Activated T-helper 9 cell treated with anti-CD3 and anti-CD28 coated beads, Interleukin-2, amount 50 U/mL, for 16 hours (primary cell): ENCODE measurements around the gene SPATA33.

ENCODE experiments used
- DNase-seq: peaks from one replicate; pipeline ENCODE4 v3.0.0-alpha.2; 2020; ENCODE audit warnings: low read depth

The SPATA33 gene

GRCh38 chr16:89657442-89658220 lies at the start of gene SPATA33, which contains the start of gene CHMP1A:
Gene SPATA33, plus strand, starts transcription at chr16:89657836. Its CDS starts 76 bp downstream, at chr16:89657912.
Gene CHMP1A, minus strand, starts transcription at chr16:89657708. Its CDS starts 120 bp downstream, at chr16:89657588.
- DNase-seq = peak; percentile 90

- no peak for DNase-seq
These were observed 49.5 kb upstream of the SPATA33 start for GRCh38 chr16:89607937-89608740.

- DNase-seq = no peak
These were observed 47.6 kb upstream of the SPATA33 start for GRCh38 chr16:89610108-89610453.

DNA sequence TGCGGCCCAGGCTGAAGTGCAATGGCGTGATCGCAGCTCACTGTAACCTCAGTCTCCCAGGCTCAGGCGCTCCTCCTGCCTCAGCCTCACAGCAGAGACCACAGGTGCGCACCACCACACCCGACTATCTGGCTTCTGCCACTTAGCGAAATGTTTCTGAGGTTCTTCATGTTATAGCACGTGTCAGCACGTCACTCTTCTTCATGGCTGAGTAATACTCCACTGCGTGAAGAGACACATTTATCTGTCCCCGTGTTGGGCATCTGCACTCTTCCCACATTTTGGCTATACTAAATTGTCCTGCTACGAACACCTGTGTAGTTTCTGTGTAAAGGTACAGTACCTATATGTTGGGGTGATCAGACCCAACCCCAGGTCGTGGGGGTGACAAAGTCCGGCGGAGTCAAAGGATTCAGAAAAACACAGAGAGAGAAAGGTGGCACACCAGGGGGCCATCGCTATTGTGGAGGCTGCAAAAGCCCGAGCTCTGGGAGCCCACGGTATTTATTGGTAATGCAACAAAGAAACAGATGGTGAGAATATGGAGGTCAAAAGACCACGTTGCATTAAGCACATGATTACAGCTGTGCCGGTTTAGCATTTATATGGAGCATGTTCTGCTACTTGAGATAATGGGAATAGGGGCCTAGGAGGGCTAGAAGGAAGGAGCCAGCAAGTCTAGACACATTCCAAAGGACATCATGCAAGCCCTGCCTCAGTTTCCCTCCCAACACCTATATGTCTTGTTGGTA lies 45.0 kb upstream of the SPATA33 start:
- no peak for DNase-seq

DNA sequence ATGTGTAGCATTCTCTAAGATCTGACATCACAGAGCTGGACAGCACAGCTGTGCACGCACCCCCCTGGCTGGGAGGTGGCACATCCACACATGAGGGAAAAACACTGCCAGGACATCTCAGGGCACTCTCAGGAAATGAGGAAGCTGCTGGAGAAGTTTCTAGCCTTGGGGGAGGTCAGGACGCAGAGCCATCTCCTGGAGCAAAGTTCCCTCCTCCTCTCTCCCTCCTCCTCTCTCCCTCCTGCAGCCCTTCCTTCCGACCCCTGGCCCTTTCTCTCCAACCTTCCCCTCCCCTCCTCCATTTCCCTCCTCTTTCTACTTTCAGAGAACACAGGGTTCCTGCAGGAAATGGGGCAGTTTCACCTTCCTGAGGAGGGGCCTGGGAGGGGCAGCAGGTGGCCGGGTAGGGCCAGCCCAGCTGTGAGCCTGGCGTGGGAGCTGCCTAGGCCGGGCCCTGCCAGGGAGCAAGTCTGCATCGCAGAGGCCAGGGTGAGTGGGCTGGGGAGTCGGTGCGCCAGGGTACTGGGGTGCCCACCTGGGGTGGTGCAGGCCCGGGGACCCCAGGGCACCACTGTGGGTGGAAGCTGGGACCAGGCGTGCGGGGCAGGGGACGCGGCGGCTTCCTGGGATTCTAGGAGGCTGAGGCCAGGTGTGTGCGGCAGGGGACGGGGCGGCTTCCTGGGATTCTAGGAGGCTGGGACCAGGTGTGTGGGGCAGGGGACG lies 44.2 kb upstream of the SPATA33 start, which contains the start of gene DPEP1:
Gene DPEP1 (plus strand): TSS at position 412 of the 723 bp plus-strand sequence. CDS start 16,769 bp downstream, outside the sequence.
- no peak for DNase-seq

GRCh38 chr16:89613954-89614459 lies 43.6 kb upstream of the SPATA33 start:
- DNase-seq = no peak

GRCh38 chr16:89615176-89615575 lies 42.5 kb upstream of the SPATA33 start:
- DNase-seq = no peak

GRCh38 chr16:89615596-89616090 lies 42.0 kb upstream of the SPATA33 start:
- peak; percentile 17 for DNase-seq

GRCh38 chr16:89616623-89617022 lies 41.0 kb upstream of the SPATA33 start:
- DNase-seq = no peak

GRCh38 chr16:89617036-89617435 lies 40.6 kb upstream of the SPATA33 start:
- DNase-seq = no peak

- no peak for DNase-seq
These were observed 39.3 kb upstream of the SPATA33 start for GRCh38 chr16:89618109-89618998.

DNA sequence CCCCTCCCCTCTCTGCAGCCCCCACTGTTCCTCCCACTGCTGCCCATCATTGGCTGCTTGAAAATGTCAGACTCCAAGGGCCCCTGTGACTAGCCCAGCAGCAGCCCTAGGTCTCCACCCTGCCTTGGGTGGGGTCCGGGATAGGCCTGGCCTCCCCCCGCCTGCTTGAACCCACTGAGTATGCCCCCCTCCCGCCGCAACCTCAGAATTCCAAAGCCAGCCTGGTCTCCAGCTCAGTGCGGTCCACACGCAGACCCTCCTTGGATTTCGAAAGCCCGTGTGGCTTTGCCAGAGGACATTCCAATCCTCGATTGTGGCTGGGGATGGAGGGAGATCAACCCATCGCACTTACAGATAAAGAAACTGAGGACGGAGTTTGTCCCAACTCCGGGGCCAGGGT lies 37.8 kb upstream of the SPATA33 start:
- no peak for DNase-seq

DNA sequence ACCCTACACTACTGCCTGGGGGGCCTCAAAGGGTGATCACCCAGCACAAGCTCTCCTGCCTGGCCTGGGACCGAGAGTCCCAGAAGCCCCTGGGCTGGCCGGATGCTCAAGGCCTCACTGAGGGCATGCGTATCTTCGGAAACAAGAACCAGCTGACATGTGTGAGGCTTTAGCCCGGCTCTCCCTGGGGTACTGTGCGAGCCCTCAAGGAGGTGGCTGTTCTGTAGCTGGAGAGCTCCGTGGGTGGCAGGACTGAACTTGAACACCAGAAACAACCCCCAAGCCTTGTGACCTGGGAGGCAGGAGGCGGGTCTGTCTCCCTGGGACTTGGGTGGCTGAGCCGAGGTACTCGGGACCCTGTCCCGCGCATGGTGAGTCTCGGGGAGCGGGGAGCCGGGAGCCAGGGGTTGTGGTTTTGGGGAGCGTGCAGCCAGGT lies 37.2 kb upstream of the SPATA33 start:
- no peak for DNase-seq

DNA sequence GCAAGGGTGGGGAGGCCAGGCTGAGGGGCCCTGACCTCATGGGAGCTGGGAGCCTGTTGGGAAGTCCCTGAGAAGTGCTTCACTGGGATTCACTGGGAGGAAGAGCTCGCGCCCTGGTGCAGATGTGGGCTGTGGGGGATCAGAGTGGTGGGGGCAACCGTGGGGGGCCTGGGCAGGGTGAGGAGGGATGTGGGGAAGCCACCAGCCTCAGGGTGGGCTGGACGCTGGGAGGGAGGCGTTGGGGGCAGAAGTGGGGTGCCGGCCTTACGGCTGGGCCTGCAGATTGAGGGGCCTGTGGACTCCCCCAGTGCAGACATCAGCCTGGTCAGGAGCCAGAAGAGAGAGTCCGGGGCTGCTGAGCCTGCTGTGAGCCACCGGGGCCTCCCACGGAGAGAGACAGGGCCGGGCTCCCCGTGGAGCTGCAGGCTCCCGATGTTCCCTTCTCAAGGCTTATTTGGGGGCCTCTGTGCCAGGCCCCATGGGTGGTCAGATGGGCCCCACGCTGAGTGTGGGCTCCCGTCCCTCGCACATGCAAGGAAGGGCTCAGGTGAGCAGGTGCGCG lies 36.4 kb upstream of the SPATA33 start:
- DNase-seq = no peak

GRCh38 chr16:89621698-89622409 lies 35.8 kb upstream of the SPATA33 start:
- no peak for DNase-seq

DNA sequence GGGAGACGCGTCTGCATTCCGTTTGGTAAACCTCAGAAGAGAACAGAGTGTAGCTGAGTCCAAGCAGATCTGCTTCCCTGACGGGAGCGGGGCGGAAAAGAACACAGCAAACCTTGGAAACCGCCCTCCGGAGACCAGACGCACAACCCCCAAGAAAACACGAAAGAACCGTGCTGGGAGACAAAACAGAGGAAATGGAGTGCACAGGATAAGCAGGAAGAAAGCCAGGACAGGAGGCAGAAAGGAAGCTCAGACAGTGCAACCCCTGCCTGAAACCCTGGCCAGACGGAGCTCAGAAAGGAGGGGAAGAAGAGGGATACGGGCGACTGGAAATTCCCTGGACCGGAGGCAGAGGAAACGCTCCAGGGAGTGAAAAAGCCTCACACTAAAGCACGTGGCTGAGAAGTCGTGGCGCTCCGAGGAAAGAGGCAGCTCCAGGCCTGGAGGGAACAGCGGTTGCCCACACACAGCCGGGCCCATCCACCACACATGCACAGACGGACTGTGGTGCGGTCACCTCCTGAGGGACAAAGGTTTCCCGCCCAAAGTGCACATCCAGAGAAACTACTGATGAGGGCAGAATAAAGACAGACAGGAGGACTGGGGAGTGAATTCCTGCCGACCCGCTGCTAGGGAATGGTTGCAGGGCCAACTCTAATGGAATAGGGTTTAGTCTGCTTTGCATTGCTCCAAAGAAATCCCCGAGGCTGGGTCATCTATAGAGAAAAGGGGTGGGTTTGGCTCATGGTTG lies 34.0 kb upstream of the SPATA33 start:
- no peak for DNase-seq

- DNase-seq = no peak
These were observed 32.6 kb upstream of the SPATA33 start for GRCh38 chr16:89624777-89625761.
